Epithelial cell of prostate (primary cell): ENCODE results near the gene ADAP1.
"Not testable (repeated sequence)": the region's sequence is repeated elsewhere in the genome, so short reads cannot be mapped to it uniquely, and the experiment has no call there.

Experiments
- DNase-seq: peaks from one replicate; pipeline ENCODE4 v3.0.0-alpha.2; 2011; ENCODE audit warnings: low read depth, low spot score
- H3K27ac ChIP-seq: fragments of 450-650 bp; 2 replicates; pipeline ENCODE4 v1.5.1; 2017; ENCODE audit warnings: mild to moderate bottlenecking

ADAP1 gene

GRCh38 chr7:875476-876076 is 78.9 kb downstream of the ADAP1 start:
- peak overlapping the region; percentile 37 for H3K27ac ChIP-seq
- no peak for DNase-seq

- no peak overlapping the region for H3K27ac ChIP-seq
- DNase-seq, result no peak
These were observed 79.4 kb downstream of the ADAP1 start for GRCh38 chr7:875051-875450.

- peak overlapping the region; percentile 36 for H3K27ac ChIP-seq
- DNase-seq, result no peak
These were observed 80.3 kb downstream of the ADAP1 start for GRCh38 chr7:874031-874749.

- peak overlapping the region; percentile 36 for H3K27ac ChIP-seq
- peak; percentile 59 for DNase-seq
These were observed 81.0 kb downstream of the ADAP1 start for GRCh38 chr7:873367-874002.

- DNase-seq, result not testable (repeated sequence)
- H3K27ac ChIP-seq, result peak overlapping the region; percentile 36
These were observed 81.8 kb downstream of the ADAP1 start for GRCh38 chr7:872685-873084.

- no peak for DNase-seq
- H3K27ac ChIP-seq, result no peak overlapping the region
These were observed 82.5 kb downstream of the ADAP1 start for GRCh38 chr7:871900-872537.

- H3K27ac ChIP-seq, result no peak overlapping the region
- DNase-seq, result no peak
These were observed 85.1 kb downstream of the ADAP1 start for GRCh38 chr7:869348-869747.

GRCh38 chr7:868189-868486 is 86.3 kb downstream of the ADAP1 start:
- H3K27ac ChIP-seq, result peak overlapping the region; percentile 55
- no peak for DNase-seq

GRCh38 chr7:867406-868188 is 86.9 kb downstream of the ADAP1 start:
- peak; percentile 50 for DNase-seq
- peak overlapping the region; percentile 55 for H3K27ac ChIP-seq

GRCh38 chr7:867001-867405 is 87.5 kb downstream of the ADAP1 start:
- no peak for DNase-seq
- peak overlapping the region; percentile 55 for H3K27ac ChIP-seq

GRCh38 chr7:865921-866320 is 88.6 kb downstream of the ADAP1 start:
- DNase-seq, result no peak
- H3K27ac ChIP-seq, result no peak overlapping the region

- DNase-seq, result no peak
- no peak overlapping the region for H3K27ac ChIP-seq
These were observed 91.4 kb downstream of the ADAP1 start for GRCh38 chr7:863106-863505.

- no peak overlapping the region for H3K27ac ChIP-seq
- no peak for DNase-seq
These were observed 92.3 kb downstream of the ADAP1 start for GRCh38 chr7:862157-862556.

GRCh38 chr7:861222-861621 is 93.3 kb downstream of the ADAP1 start:
- no peak for DNase-seq
- H3K27ac ChIP-seq, result no peak overlapping the region

GRCh38 chr7:860149-860548 is 94.3 kb downstream of the ADAP1 start:
- no peak for DNase-seq
- H3K27ac ChIP-seq, result no peak overlapping the region

- H3K27ac ChIP-seq, result no peak overlapping the region
- no peak for DNase-seq
These were observed 95.0 kb downstream of the ADAP1 start for GRCh38 chr7:859359-860030.

GRCh38 chr7:857661-858060 is 96.8 kb downstream of the ADAP1 start:
- DNase-seq, result no peak
- H3K27ac ChIP-seq, result no peak overlapping the region

- DNase-seq, result no peak
- no peak overlapping the region for H3K27ac ChIP-seq
These were observed 97.9 kb downstream of the ADAP1 start for GRCh38 chr7:856444-857095.

GRCh38 chr7:855686-856369 is 98.7 kb downstream of the ADAP1 start:
- H3K27ac ChIP-seq, result no peak overlapping the region
- no peak for DNase-seq
